ENCODE measurements around the gene FRMD1.

FRMD1 gene

GRCh38 chr6:168045706-168046620, 33.0 kb downstream of the FRMD1 start:
- no peak overlapping the region for H3K4me3 ChIP-seq (ENCODE audit: low read depth, low read length)

GRCh38 chr6:168045141-168045691, 33.8 kb downstream of the FRMD1 start:
- no peak overlapping the region for H3K4me3 ChIP-seq (ENCODE audit: low read depth, low read length)

GRCh38 chr6:168044521-168045130, 34.4 kb downstream of the FRMD1 start:
- no peak overlapping the region for H3K4me3 ChIP-seq (ENCODE audit: low read depth, low read length)

- H3K4me3 ChIP-seq (ENCODE audit: low read depth, low read length) = no peak overlapping the region
These were observed 35.1 kb downstream of the FRMD1 start for GRCh38 chr6:168043848-168044415.

- no peak overlapping the region for H3K4me3 ChIP-seq (ENCODE audit: low read depth, low read length)
These were observed 35.7 kb downstream of the FRMD1 start for GRCh38 chr6:168043193-168043847.

- H3K4me3 ChIP-seq (ENCODE audit: low read depth, low read length) = no peak overlapping the region
These were observed 36.4 kb downstream of the FRMD1 start for GRCh38 chr6:168042426-168043192.

- H3K4me3 ChIP-seq (ENCODE audit: low read depth, low read length) = no peak overlapping the region
These were observed 37.1 kb downstream of the FRMD1 start for GRCh38 chr6:168041928-168042327.

- no peak overlapping the region for H3K4me3 ChIP-seq (ENCODE audit: low read depth, low read length)
These were observed 38.0 kb downstream of the FRMD1 start for GRCh38 chr6:168040856-168041496.

- no peak overlapping the region for H3K4me3 ChIP-seq (ENCODE audit: low read depth, low read length)
These were observed 39.2 kb downstream of the FRMD1 start for GRCh38 chr6:168039849-168040248.

GRCh38 chr6:168039301-168039700, 39.7 kb downstream of the FRMD1 start:
- no peak overlapping the region for H3K4me3 ChIP-seq (ENCODE audit: low read depth, low read length)

GRCh38 chr6:168038576-168039140, 40.4 kb downstream of the FRMD1 start:
- no peak overlapping the region for H3K4me3 ChIP-seq (ENCODE audit: low read depth, low read length)

- no peak overlapping the region for H3K4me3 ChIP-seq (ENCODE audit: low read depth, low read length)
These were observed 41.2 kb downstream of the FRMD1 start for GRCh38 chr6:168037856-168038255.

GRCh38 chr6:168037242-168037641, 41.8 kb downstream of the FRMD1 start:
- H3K4me3 ChIP-seq (ENCODE audit: low read depth, low read length) = no peak overlapping the region

GRCh38 chr6:168035661-168036545, 43.1 kb downstream of the FRMD1 start:
- no peak overlapping the region for H3K4me3 ChIP-seq (ENCODE audit: low read depth, low read length)

GRCh38 chr6:168035098-168035660, 43.8 kb downstream of the FRMD1 start:
- H3K4me3 ChIP-seq (ENCODE audit: low read depth, low read length) = no peak overlapping the region

GRCh38 chr6:168034537-168034936, 44.5 kb downstream of the FRMD1 start:
- H3K4me3 ChIP-seq (ENCODE audit: low read depth, low read length) = no peak overlapping the region

GRCh38 chr6:168033791-168034190, 45.2 kb downstream of the FRMD1 start:
- H3K4me3 ChIP-seq (ENCODE audit: low read depth, low read length) = no peak overlapping the region
